RWPE2 (cell line): ENCODE data around the gene UBQLN4.

Experiments used
- ATAC-seq: fragments of 200-7000 bp; cut with Tn5 transposase; 3 replicates; pipeline ENCODE4 v1.9.1; 2021; ENCODE audit warnings: low read depth
- DNase-seq: peaks from one replicate; pipeline ENCODE4 v3.0.0-alpha.2; 2020; ENCODE audit warnings: low spot score
- H3K27ac ChIP-seq: fragments of 450-650 bp; 2 replicates; pipeline ENCODE4 v1.5.1; 2017; ENCODE audit warnings: mild to moderate bottlenecking; ENCODE audit not compliant: poor library complexity, severe bottlenecking
- H3K27me3 ChIP-seq: fragments of 250-450 bp; sonication (Bioruptor Pico); 2 replicates; pipeline ENCODE4 v1.5.1; 2021; ENCODE audit warnings: mild to moderate bottlenecking, moderate library complexity; ENCODE audit not compliant: insufficient read depth, poor library complexity, severe bottlenecking
- H3K36me3 ChIP-seq: fragments of 250-450 bp; sonication (Bioruptor Pico); 2 replicates; pipeline ENCODE4 v1.5.1; 2020; ENCODE audit warnings: low read depth, mild to moderate bottlenecking, moderate library complexity
- H3K4me1 ChIP-seq: fragments of 250-450 bp; sonication (Bioruptor Pico); 2 replicates; pipeline ENCODE4 v1.5.1; 2021; ENCODE audit warnings: mild to moderate bottlenecking, moderate library complexity; ENCODE audit not compliant: insufficient read depth, poor library complexity, severe bottlenecking
- H3K4me3 ChIP-seq: fragments of 250-450 bp; sonication (Bioruptor Pico); 2 replicates; pipeline ENCODE4 v1.5.1; 2021; ENCODE audit warnings: mild to moderate bottlenecking, moderate library complexity; ENCODE audit not compliant: severe bottlenecking
- H3K9me3 ChIP-seq: fragments of 250-450 bp; sonication (Bioruptor Pico); 2 replicates; pipeline ENCODE4 v1.5.1; 2021; ENCODE audit warnings: mild to moderate bottlenecking, moderate library complexity; ENCODE audit not compliant: severe bottlenecking
- TF ChIP-seq, protein P1 (sequence below): fragments of 450-650 bp; IDR thresholded peaks from one replicate; pipeline ENCODE4 v1.5.1; 2017; ENCODE audit warnings: mild to moderate bottlenecking, moderate library complexity; ENCODE audit not compliant: poor library complexity, severe bottlenecking

UBQLN4 gene

DNA sequence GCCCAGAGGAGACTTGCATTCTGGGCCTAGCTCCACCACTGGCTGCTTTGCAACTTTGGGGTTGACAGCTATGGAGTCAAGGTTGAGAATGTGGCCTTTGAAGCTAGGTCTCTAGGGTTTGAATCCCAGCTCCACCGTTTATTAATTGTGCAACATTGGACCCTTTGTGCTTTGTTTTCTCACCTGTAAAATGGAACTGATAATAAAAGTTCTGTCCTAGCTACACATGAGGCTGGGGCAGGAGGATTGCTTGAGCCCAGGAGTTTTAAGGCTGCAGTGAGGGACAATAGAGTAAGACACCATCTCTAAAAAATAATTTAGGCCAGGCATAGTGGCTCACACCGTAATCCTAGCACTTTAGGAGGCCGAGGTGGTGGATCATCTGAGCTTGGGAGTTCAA, 45.7 kb upstream of the UBQLN4 start:
- H3K36me3 ChIP-seq = no peaks in the 10 kb centered on the region
- peaks cover 37% of the 10 kb centered on the region for H3K4me1 ChIP-seq
- TF ChIP-seq, protein P1, sequence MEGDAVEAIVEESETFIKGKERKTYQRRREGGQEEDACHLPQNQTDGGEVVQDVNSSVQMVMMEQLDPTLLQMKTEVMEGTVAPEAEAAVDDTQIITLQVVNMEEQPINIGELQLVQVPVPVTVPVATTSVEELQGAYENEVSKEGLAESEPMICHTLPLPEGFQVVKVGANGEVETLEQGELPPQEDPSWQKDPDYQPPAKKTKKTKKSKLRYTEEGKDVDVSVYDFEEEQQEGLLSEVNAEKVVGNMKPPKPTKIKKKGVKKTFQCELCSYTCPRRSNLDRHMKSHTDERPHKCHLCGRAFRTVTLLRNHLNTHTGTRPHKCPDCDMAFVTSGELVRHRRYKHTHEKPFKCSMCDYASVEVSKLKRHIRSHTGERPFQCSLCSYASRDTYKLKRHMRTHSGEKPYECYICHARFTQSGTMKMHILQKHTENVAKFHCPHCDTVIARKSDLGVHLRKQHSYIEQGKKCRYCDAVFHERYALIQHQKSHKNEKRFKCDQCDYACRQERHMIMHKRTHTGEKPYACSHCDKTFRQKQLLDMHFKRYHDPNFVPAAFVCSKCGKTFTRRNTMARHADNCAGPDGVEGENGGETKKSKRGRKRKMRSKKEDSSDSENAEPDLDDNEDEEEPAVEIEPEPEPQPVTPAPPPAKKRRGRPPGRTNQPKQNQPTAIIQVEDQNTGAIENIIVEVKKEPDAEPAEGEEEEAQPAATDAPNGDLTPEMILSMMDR = no peak
- H3K27me3 ChIP-seq = no peaks in the 10 kb centered on the region
- H3K9me3 ChIP-seq = no peaks in the 10 kb centered on the region
- H3K4me3 ChIP-seq = no peak overlapping the region
- no peak overlapping the region for H3K27ac ChIP-seq
- no peak for ATAC-seq
- no peak for DNase-seq

DNA sequence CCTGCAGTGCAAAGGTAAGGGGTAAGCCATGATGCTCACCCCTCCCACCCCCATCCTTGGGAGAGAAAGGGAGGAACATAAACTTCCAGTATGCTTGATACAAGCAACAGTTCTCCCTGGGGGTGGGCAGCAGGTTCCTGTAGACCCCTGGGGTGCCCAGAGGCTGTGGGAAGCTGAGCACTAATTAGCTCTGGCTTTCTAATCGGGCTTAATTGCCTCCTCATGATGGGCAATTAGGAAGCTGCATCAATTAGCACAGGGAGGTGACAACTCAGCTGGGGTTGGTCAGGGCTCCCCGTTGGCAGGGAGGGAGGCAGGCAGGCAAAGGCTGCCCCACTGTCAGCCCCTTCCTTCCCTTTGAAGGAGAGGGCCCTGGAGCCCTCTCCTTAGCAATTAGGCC, 45.2 kb upstream of the UBQLN4 start:
- ATAC-seq = no peak
- H3K36me3 ChIP-seq = no peaks in the 10 kb centered on the region
- H3K27ac ChIP-seq = no peak overlapping the region
- H3K4me3 ChIP-seq = no peak overlapping the region
- no peaks in the 10 kb centered on the region for H3K27me3 ChIP-seq
- TF ChIP-seq, protein P1 = no peak
- no peak for DNase-seq
- H3K4me1 ChIP-seq = peaks cover 32% of the 10 kb centered on the region
- no peaks in the 10 kb centered on the region for H3K9me3 ChIP-seq

DNA sequence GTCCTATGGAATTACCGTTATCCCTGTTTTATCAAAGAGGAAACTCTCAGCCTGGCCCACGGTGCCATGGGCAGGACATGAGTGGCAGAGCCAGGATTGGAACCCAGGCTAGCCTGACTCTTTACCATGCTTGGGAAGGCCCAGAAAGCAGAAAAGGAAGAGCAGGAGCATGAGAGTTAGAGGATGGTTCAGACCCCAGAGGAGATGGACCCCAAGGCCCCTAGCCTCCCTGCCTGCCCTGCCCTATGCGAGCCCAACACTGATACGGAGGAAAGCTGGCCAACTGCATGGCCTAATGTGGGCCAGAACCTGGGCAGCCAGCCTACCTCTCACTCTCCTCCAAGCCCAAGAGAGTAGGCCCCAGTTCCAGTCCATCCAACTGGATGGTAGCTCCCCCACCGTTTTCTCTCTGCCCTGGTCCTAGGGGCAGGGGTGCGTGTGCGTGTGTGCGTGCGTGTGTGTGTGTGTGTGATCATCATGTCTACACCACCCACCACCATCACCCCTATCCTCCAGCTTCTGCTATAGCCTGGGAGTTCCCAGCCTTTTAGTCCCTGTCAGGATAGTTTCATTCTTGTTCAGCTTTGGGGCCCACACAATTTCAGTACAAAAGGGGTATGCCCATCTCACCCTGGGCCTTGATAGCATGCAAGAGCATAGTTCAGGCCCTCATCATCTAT, 44.0 kb upstream of the UBQLN4 start:
- peaks cover 23% of the 10 kb centered on the region for H3K4me1 ChIP-seq
- H3K36me3 ChIP-seq = no peaks in the 10 kb centered on the region
- no peaks in the 10 kb centered on the region for H3K27me3 ChIP-seq
- H3K27ac ChIP-seq = peak overlapping the region; percentile 51
- no peaks in the 10 kb centered on the region for H3K9me3 ChIP-seq
- no peak overlapping the region for H3K4me3 ChIP-seq
- no peak for DNase-seq
- ATAC-seq = no peak
- TF ChIP-seq, protein P1 = no peak

DNA sequence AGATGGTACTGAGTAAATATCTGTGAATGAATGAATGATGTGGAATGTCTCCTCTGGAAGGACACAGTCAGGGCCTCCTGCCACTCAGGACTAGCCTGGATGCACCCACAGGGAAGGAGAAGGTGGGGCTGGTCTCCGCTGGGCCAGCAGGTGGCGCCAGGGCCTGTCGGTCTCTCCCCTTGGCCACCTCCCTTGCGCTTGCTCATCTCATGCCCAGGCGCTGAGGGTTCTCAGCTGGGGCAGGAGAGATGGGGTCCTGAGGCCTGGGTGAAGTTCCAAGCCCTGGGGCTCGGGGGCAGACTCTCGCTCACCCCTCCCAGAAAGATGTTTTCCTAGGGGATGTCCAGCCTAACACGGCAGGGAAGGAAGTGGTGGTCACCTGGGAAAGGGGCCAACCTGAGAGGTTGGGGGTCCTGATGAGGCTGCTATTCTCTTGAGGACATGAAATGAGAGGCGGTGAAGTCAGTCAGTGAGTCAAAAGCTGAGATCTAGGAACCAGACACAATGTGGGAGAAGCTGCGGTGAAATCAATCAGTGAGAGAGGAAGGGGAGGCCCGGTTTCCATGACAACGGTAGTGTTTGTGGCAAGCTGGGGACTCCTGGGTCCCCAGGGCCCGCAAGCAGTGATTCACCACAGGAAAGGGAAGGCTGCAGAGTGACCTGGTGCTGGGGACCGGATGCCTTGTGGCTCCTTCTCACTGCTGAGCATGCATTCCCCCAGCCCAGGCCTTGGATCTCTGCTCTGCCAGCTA, 43.2 kb upstream of the UBQLN4 start:
- Histone ChIP-seq H3K4me3 (no peak overlapping the region), H3K27ac (peak overlapping the region; percentile 51), H3K36me3 (no peaks in the 10 kb centered on the region), H3K27me3 (no peaks in the 10 kb centered on the region), H3K4me1 (peaks cover 23% of the 10 kb centered on the region), H3K9me3 (no peaks in the 10 kb centered on the region)
- ATAC-seq (peak; percentile 93), DNase-seq (peak; percentile 84)
- TF ChIP-seq, protein P1 = peak; percentile 96
